Right lobe of liver (tissue), 6 donors: ENCODE measurements around the gene ZBTB7C. TPM values are rescaled to one million over a fixed set of nuclear protein-coding genes. Genes with fewer than 3 reads are reported as not detected.

Source experiments
- ATAC-seq, 4 donors: fragments of 200-7000 bp; cut with Tn5 transposase; one replicate each; pipeline ENCODE4 v1.9.1; 2020; ENCODE audit warnings: mild to moderate bottlenecking in 4 of 4, moderate library complexity in 4 of 4
- DNase-seq, 3 donors: peaks; one replicate each; pipeline ENCODE4 v3.0.0-alpha.2; 2020
- H3K27ac ChIP-seq, 3 donors: fragments of 200-600 bp; one replicate each; pipeline ENCODE4 v1.8.0; 2022
- H3K27me3 ChIP-seq, 2 donors: fragments of 200-600 bp; one replicate each; pipeline ENCODE4 v1.8.0; 2022
- H3K36me3 ChIP-seq, 4 donors: fragments of 200-600 bp; sonication (generic) in 1 of 4; one replicate each; pipeline versions ENCODE4 v1.5.1 to v1.8.0; 2017 to 2022; ENCODE audit warnings: control low read depth in 1 of 4
- H3K4me1 ChIP-seq, 4 donors: fragments of 200-600 bp; sonication (generic) in 1 of 4; one replicate each; pipeline versions ENCODE4 v1.5.1 to v1.8.0; 2017 to 2022; ENCODE audit warnings: control low read depth in 1 of 4
- H3K4me3 ChIP-seq, 3 donors: fragments of 200-600 bp; one replicate each; pipeline ENCODE4 v1.8.0; 2022
- H3K9me3 ChIP-seq, 4 donors: fragments of 200-600 bp; sonication (generic) in 1 of 4; one replicate each; pipeline versions ENCODE4 v1.5.1 to v1.8.0; 2017 to 2022; ENCODE audit warnings: control low read depth in 1 of 4
- CTCF ChIP-seq, 4 donors: fragments of 200-600 bp in 3 of 4; fragments of 450-650 bp in 1 of 4; IDR thresholded peaks; one replicate each; pipeline versions ENCODE4 v1.5.1 to v1.8.0; 2016 to 2022; ENCODE audit warnings: antibody characterized with exemption in 4 of 4, mild to moderate bottlenecking in 2 of 4
- POLR2A ChIP-seq: fragments of 450-650 bp; IDR thresholded peaks from one replicate; pipeline ENCODE4 v1.6.1; 2017; ENCODE audit warnings: antibody characterized with exemption, mild to moderate bottlenecking
- WGBS: methylation state at CpG from one replicate; pipeline ENCODE4 v1.1.6; 2018; ENCODE audit warnings: low coverage, low lambda C conversion rate; ENCODE audit not compliant: insufficient coverage; ENCODE audit errors: missing lambda C conversion rate; 5-methylcytosine and 5-hydroxymethylcytosine counted together
- intact Hi-C, 2 donors: fragments of 100-400 bp; cut with DNase I; formaldehyde crosslinking; loops; one replicate each; pipeline versions ENCODE4 v1.11.2 to v1.14.1; 2022
- total RNA-seq, 6 experiments: library from RNA; depleted of rRNA in 2 of 6; stranded (reverse); fragments of >200 nt in 2 of 6; fragmentation: NEBNext Ultra II Directional in 3 of 6; extraction: Animal tissue kit (Norgen Biotek cat#: 25700) in 3 of 6; gene quantifications; one replicate each; pipeline versions ENCODE4 v1.1.0 to v1.2.4, GENCODE V29; 2016 to 2023
- donor health status: DM: no; HTN: yes; CAD: no.
- donor health status: DM: no; HTN: no; CAD: no.
- donor health status: DM: no; HTN: no; CAD: no.
- donor health status: DM: no; HTN: yes; CAD: no.
- donor health status: DM: no; HTN: yes; CAD: no.

ZBTB7C gene
- total RNA-seq, 6 experiments from 2014 or later: 1.1 to 1.7 (median 1.3) TPM

GRCh38 chr18:48085781-48086487 lies 323.2 kb downstream of the ZBTB7C start:
- TF ChIP-seq POLR2A (no peak), CTCF (IDR thresholded peaks at IDR 0.05) (no peak)
- ATAC-seq (no peak), DNase-seq (no peak)
- no peaks in the 10 kb centered on the region for H3K36me3 ChIP-seq
- 50% methylated on average over 1 of the region's 4 CpGs for WGBS
- no peaks in the 10 kb centered on the region for H3K9me3 ChIP-seq
- no peaks in the 10 kb centered on the region for H3K4me1 ChIP-seq
- H3K27ac ChIP-seq: no peak overlapping the region
- no peaks in the 10 kb centered on the region for H3K27me3 ChIP-seq
- intact Hi-C loops: no loop called here
- no peak overlapping the region for H3K4me3 ChIP-seq

- WGBS: 90% methylated on average over 6 of the region's 6 CpGs
- Histone ChIP-seq H3K4me3 (no peak overlapping the region), H3K27ac (no peak overlapping the region), H3K4me1 (no peaks in the 10 kb centered on the region), H3K36me3 (no peaks in the 10 kb centered on the region), H3K27me3 (no peaks in the 10 kb centered on the region), H3K9me3 (no peaks in the 10 kb centered on the region)
- intact Hi-C loops: no loop called here
- TF ChIP-seq CTCF (IDR thresholded peaks at IDR 0.05) (no peak), POLR2A (no peak)
- no peak for ATAC-seq
- DNase-seq: no peak
Observed at GRCh38 chr18:48084858-48085257, 324.3 kb downstream of the ZBTB7C start.

- ATAC-seq (no peak), DNase-seq (no peak)
- WGBS: 73% methylated on average over 3 of the region's 13 CpGs
- Histone ChIP-seq H3K4me3 (no peak overlapping the region), H3K9me3 (no peaks in the 10 kb centered on the region), H3K36me3 (no peaks in the 10 kb centered on the region), H3K27me3 (no peaks in the 10 kb centered on the region), H3K27ac (no peak overlapping the region), H3K4me1 (no peaks in the 10 kb centered on the region)
- intact Hi-C loops: no loop called here
- TF ChIP-seq CTCF (IDR thresholded peaks at IDR 0.05): no peak
- no peak for TF ChIP-seq POLR2A
Observed at GRCh38 chr18:48084041-48084757, 325.0 kb downstream of the ZBTB7C start.

- Histone ChIP-seq H3K4me3 (no peak overlapping the region), H3K4me1 (no peaks in the 10 kb centered on the region), H3K27ac (no peak overlapping the region), H3K36me3 (no peaks in the 10 kb centered on the region), H3K27me3 (no peaks in the 10 kb centered on the region), H3K9me3 (no peaks in the 10 kb centered on the region)
- no peak for DNase-seq
- intact Hi-C loops: no loop called here
- ATAC-seq: no peak
- TF ChIP-seq POLR2A (no peak), CTCF (IDR thresholded peaks at IDR 0.05) (no peak)
- WGBS: 76% methylated on average over 4 of the region's 4 CpGs
Observed at GRCh38 chr18:48080546-48080945, 328.6 kb downstream of the ZBTB7C start.
